ENCODE results near the gene KHDC1L.
A peak's percentile ranks its signal among the peaks of the same experiment; 100 is the strongest.
"Not testable (repeated sequence)": the region's sequence is repeated elsewhere in the genome, so short reads cannot be mapped to it uniquely, and the experiment has no call there.

The KHDC1L gene

DNA sequence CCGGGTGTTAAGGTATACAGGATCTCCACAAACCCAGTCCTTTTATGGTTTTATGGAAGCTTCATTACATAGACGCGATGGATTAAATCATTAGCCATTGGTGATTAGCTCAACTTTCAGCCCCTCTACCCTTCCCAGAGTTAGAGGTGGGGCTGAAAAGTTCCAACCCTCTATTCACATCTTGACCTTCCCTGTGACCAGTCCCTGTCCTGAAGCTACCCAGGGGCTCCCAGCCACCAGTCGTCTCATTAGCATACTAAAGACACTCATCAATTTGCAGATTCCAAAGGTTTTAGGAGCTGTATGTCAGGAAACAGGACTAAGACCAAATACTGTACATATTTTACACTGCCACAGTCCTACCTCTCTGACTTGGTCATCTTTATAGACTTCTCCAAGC lies 21.0 kb downstream of the KHDC1L start:
- no peak for DNase-seq (ENCODE audit: low read depth)

DNA sequence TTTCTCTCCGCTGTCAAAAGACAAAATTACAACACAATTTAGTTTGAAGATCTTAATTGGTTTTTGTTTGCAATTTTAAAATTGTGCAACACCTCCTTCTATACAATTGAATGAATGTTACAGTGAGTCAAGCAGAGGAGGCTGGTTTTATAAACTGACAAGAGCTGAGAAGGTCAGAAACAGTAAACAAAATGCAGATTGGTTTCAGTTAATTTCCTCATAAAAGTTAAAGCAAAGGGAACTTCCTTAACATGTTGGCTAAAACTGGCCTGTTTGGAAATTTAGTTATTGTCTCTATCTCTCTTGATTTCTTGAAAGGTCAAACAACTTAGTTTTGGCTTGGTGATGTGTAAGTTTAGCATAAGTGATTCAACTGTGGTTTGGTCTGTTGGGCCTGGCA lies 22.2 kb downstream of the KHDC1L start:
- no peak for DNase-seq (ENCODE audit: low read depth)

DNA sequence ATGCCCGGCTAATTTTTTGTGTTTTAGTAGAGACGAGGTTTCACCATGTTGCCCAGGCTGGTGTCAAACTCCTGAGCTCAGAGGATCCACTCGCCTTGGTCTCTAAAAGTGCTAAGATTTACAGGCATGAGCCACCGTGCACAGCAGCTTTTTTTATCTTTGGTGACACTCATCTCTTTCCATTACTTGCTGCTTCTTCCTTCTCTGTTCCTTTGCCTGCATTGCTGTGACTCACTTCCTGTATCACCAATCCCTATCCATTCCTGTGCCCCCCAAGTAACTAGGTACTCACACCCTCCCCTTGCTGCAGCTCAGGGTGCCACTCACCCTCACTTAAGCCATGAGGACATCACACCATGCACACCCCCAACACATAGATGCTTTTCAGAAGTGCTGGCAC lies 24.6 kb downstream of the KHDC1L start:
- DNase-seq (ENCODE audit: low read depth), result no peak

DNA sequence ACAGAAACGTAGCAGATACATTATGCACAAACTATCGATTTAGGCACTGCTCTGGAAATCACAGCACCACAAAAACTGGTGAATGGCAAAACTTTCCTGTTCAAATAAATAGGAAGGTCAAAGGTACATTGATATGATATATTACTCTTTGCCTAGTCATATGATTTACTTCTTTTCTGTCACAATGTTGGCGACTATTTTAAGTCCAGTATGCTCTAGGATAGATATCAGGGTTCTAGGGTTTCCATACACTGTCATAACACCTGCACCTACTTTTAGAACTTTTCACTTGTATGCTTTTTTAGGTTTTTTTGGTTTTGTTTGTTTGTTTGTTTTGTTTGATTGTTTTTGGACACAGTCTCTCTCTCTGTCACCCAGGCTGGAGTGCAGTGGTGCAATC lies 25.0 kb downstream of the KHDC1L start:
- no peak for DNase-seq (ENCODE audit: low read depth)

DNA sequence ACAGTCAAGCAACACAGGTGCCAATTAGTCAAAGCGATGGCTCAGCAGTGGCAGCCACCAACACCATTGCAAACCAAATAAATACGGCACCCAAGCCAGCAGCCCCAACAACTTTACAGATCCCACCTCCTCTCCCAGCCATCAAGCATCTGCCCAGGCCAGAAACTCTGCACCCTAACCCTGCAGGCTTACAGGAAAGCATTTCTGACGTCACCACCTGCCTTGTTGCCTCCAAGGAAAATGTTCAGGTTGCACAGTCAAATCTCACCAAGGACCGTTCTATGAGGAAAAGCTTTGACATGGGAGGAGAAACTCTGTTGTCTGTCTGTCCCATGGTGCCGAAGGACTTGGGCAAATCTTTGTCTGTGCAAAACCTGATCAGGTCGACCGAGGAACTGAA lies 30.6 kb downstream of the KHDC1L start:
- no peak for DNase-seq (ENCODE audit: low read depth)

DNA sequence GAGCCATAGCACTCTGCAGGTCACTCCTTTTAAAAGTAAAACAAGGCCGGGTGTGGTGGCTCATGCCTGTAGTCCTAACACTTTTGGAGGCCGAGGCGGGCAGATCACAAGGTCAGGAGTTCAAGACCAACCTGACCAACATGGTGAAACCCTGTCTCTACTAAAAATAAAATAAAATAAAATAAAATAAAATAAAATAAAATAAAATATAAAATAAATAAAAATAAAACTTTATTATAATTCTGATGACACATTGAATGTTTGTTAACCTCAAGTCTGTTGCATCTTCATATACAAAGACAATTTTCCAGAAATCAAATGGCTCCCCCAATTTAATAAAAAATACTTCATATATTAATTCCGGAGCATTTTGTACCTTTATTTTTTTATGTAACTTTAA lies 32.0 kb downstream of the KHDC1L start:
- not testable (repeated sequence) for DNase-seq (ENCODE audit: low read depth)

DNA sequence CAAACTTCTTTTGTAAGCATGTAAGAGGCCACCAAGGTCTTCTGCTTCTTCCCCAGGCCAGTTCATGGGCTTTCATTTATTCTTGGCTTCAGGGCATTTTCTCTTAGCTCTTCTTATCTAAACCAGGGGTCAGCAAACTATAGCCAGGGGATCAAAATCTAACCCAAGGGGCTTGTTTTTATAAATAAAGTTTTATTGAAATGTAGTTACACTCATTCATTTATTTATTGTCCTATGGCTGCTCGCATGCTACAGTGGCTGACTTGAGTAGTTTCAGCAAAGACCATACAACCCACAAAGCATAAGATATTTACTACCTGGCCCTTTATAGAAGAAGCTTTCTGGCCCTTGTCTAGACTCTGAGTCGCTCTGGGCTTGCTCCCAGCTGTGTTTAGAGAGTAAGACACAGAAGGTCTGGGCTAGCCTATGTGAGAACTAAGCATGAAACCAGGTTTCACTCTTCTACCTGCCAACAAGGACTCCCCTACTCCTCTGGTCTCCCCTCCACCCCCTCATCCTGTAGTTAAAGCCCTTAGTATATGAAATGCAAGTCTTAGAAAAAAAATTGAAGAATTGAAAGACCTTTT lies 43.2 kb downstream of the KHDC1L start:
- DNase-seq (ENCODE audit: low read depth), result no peak

DNA sequence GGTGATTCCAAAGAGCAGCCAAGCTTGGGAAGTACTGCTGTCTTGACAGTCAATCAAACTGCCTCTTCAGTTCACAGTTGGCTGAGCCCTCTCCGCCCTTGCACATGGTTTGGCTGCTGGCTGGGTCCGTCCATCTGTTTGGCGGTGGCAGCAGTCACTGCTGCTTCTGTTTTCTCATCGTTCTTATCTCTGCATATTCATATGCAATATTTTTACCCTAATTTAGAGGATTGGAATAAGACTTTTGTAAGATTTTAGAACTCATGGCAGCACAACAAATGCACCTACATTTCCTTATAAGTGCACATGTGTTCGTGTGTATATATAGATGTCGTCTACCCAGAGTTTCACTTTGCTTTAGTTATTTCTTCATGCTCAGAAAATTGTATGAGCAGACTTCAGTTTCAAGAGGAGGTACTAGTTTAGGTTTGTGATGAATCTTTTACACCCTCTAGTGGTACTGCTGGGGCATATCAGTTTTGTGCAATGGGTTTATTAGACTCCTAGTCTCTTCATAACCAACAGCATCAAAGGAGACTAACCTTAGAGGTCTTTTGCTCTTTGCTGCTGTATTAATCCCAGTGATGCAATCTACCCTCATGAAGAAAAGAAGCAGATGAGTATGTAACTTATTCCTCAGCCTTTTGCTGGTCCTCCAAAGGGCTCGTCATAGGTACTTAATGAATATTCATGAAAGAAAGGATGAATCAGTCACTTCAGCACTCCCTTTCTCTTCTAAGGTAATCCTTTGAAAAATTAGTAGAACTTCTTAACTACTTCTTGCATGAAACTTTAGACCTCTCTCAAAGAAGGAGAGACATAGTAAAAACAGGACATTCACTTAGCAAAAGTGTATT lies 44.3 kb downstream of the KHDC1L start:
- DNase-seq (ENCODE audit: low read depth), result peak; percentile 25

DNA sequence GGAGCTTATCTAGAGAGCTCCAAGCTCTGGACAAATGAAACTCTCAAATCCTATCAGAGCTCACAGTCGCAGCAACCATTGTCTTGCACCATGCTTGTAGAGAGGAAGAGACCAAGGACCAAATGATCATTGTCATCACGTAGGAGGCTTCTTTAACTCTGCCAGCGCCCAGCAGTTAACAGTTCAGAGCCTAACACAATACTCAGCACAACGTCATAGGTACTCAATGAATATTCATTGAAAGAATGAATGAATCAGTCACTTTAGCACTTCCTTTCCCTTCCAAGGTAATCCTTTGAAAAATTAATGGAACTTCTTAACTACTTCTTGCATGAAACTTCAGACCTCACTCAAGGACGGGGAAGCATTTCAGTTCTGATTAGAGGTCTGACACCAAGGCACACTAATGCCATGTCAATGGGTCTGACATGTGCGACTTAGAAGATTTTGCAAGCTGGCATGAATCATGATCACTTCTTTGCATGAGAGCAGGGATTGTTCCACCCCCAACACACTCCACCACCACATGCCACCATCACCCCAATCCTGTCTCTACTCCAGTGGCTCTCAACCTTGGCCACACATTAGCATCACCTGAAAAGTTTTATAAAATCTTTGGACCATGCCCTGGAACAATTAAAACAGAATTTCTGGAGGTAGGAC lies 45.1 kb downstream of the KHDC1L start:
- DNase-seq (ENCODE audit: low read depth), result no peak

DNA sequence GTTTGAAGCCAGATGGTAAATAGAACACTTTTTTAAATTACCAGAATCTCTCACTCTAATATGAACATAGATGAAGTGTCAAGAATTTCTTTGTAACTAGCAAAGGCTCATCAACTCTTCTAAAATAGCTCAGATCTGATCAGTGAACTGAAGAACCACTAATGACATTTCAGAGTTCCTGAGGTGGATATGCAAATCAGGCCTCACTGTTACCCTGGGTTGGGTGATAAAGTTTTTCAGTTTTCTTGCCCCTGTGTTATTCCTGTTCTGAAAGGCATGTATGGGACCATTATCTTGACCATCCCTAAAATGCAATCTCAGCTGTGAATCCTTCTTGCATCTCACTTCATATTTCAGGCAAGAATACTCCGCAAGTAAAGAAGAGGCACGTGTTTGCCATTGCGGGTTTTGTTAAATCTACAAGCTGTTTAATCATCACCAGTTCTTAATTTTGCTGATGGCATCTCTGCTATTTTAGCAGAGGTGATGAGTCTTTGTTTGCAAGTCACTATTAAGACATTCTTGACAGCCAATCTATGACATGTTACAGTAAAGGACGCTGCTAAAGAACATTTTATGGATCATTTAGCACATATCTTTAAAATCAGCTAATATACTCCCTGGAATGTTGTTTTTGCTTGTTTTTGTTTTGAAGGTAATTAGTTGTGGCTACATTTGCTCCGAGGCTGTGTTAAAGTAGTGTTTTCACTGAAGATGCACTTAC lies 47.9 kb downstream of the KHDC1L start:
- no peak for DNase-seq (ENCODE audit: low read depth)

DNA sequence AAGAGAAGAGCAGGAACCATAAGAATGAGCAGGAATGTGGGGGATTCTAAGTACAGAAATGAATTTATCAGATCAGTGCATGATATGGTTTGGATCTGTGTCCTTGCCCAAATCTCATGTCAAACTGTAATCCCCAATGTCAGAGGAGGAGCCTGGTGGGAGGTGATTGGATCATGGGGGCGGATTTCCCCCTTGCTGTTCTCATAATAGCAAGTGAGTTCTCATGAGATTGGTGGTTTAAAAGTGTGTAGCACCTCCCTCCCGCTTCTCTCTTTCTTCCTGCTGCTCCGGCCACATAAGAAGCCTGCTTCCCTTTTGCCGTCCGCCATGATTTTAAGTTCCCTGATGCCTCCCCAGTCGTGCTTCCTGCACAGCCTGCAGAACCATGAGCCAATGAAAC lies 49.2 kb downstream of the KHDC1L start:
- DNase-seq (ENCODE audit: low read depth), result no peak

DNA sequence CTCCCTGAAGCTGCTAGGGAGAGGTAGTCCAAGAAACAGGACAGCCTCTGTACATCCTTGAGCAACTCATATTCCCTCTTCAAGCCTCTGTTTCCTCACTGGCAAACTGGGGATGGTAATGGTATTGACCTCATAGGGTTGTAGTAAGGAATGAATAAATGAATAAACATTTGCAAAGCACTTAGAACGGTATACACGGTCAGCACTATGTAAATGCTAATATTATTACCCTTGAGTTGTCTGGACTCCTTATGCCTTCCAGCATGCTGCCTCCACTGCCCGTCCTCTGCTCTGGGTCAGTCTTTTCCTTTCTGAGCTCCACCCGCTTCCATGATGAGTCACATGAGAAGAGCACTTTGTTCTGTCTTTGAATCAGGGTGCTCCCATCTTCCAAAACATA lies 50.6 kb downstream of the KHDC1L start:
- DNase-seq (ENCODE audit: low read depth), result no peak
